ENCODE results near the gene DIO2. TPM values are rescaled to one million over a fixed set of nuclear protein-coding genes. Genes with fewer than 3 reads are reported as not detected.

The DIO2 gene
- total RNA-seq, 1 experiment from 2014 or later, result 0.04 TPM

DNA sequence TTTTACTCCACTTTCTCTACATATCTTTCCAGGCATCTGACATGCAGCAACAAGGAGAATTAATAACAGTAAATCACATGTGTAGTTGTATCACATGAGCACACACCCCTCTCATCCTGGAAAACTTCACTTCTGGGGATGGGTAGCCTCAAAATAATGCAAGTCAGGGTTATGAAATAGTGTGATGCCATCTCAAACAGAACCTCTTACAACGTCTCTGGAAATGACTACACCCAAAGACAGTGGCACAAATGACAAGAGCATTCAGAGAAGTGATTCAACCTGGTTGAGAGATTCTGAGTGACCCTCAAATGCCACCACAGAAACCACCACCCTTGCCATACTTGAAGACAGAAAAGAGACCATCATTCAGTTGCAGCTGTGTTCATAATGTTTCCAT is 2.8 kb downstream of the DIO2 start (continued):
- no peak for TF ChIP-seq TCF7 (CRISPR knock-in tag; IDR thresholded peaks at IDR 0.05; ENCODE audit: low read depth)
- no peak for TF ChIP-seq GTF2I (CRISPR knock-in tag; conservative IDR thresholded peaks at IDR 0.05)
- TF ChIP-seq, protein P1, sequence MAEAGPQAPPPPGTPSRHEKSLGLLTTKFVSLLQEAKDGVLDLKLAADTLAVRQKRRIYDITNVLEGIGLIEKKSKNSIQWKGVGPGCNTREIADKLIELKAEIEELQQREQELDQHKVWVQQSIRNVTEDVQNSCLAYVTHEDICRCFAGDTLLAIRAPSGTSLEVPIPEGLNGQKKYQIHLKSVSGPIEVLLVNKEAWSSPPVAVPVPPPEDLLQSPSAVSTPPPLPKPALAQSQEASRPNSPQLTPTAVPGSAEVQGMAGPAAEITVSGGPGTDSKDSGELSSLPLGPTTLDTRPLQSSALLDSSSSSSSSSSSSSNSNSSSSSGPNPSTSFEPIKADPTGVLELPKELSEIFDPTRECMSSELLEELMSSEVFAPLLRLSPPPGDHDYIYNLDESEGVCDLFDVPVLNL (CRISPR knock-in tag; IDR thresholded peaks at IDR 0.05; ENCODE audit: borderline replicate concordance, low read depth), result no peak
- TF ChIP-seq, protein P2, sequence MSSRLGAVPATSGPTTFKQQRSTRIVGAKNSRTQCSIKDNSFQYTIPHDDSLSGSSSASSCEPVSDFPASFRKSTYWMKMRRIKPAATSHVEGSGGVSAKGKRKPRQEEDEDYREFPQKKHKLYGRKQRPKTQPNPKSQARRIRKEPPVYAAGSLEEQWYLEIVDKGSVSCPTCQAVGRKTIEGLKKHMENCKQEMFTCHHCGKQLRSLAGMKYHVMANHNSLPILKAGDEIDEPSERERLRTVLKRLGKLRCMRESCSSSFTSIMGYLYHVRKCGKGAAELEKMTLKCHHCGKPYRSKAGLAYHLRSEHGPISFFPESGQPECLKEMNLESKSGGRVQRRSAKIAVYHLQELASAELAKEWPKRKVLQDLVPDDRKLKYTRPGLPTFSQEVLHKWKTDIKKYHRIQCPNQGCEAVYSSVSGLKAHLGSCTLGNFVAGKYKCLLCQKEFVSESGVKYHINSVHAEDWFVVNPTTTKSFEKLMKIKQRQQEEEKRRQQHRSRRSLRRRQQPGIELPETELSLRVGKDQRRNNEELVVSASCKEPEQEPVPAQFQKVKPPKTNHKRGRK (CRISPR knock-in tag; IDR thresholded peaks at IDR 0.05; ENCODE audit: borderline replicate concordance), result no peak

- TF ChIP-seq FOXK1 (CRISPR knock-in tag; IDR thresholded peaks at IDR 0.05), result no peak
- TF ChIP-seq, protein P3, sequence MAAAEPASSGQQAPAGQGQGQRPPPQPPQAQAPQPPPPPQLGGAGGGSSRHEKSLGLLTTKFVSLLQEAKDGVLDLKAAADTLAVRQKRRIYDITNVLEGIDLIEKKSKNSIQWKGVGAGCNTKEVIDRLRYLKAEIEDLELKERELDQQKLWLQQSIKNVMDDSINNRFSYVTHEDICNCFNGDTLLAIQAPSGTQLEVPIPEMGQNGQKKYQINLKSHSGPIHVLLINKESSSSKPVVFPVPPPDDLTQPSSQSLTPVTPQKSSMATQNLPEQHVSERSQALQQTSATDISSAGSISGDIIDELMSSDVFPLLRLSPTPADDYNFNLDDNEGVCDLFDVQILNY (CRISPR knock-in tag; IDR thresholded peaks at IDR 0.05), result no peak
- TF ChIP-seq NFE2L1 (CRISPR knock-in tag; IDR thresholded peaks at IDR 0.05), result no peak
- TF ChIP-seq ZNF416 (CRISPR knock-in tag; IDR thresholded peaks at IDR 0.05), result no peak
- TF ChIP-seq ZNF423 (CRISPR knock-in tag; IDR thresholded peaks at IDR 0.05), result no peak
- TF ChIP-seq NR1H2 (CRISPR knock-in tag; IDR thresholded peaks at IDR 0.05), result no peak
- TF ChIP-seq, protein P2 (CRISPR knock-in tag; IDR thresholded peaks at IDR 0.05; ENCODE audit: borderline replicate concordance), result no peak
- no peak for TF ChIP-seq MLX (CRISPR knock-in tag; IDR thresholded peaks at IDR 0.05)
- no peak for TF ChIP-seq SMAD3 (CRISPR knock-in tag; IDR thresholded peaks at IDR 0.05; ENCODE audit: borderline replicate concordance)
- TF ChIP-seq NFYB (CRISPR knock-in tag; conservative IDR thresholded peaks at IDR 0.05; ENCODE audit: low read depth), result no peak
- no peak for TF ChIP-seq PRRX2 (CRISPR knock-in tag; IDR thresholded peaks at IDR 0.05)
- TF ChIP-seq CREB1 (CRISPR knock-in tag; IDR thresholded peaks at IDR 0.05), result no peak
- TF ChIP-seq, protein P4, sequence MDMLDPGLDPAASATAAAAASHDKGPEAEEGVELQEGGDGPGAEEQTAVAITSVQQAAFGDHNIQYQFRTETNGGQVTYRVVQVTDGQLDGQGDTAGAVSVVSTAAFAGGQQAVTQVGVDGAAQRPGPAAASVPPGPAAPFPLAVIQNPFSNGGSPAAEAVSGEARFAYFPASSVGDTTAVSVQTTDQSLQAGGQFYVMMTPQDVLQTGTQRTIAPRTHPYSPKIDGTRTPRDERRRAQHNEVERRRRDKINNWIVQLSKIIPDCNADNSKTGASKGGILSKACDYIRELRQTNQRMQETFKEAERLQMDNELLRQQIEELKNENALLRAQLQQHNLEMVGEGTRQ (CRISPR knock-in tag; IDR thresholded peaks at IDR 0.05), result no peak
- no peak for TF ChIP-seq GTF2I (CRISPR knock-in tag; conservative IDR thresholded peaks at IDR 0.05)
- no peak for TF ChIP-seq ZNF263 (CRISPR knock-in tag; IDR thresholded peaks at IDR 0.05; ENCODE audit: low read depth)
- TF ChIP-seq, protein P5, sequence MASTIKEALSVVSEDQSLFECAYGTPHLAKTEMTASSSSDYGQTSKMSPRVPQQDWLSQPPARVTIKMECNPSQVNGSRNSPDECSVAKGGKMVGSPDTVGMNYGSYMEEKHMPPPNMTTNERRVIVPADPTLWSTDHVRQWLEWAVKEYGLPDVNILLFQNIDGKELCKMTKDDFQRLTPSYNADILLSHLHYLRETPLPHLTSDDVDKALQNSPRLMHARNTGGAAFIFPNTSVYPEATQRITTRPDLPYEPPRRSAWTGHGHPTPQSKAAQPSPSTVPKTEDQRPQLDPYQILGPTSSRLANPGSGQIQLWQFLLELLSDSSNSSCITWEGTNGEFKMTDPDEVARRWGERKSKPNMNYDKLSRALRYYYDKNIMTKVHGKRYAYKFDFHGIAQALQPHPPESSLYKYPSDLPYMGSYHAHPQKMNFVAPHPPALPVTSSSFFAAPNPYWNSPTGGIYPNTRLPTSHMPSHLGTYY (CRISPR knock-in tag; IDR thresholded peaks at IDR 0.05), result no peak
- TF ChIP-seq, protein P6, sequence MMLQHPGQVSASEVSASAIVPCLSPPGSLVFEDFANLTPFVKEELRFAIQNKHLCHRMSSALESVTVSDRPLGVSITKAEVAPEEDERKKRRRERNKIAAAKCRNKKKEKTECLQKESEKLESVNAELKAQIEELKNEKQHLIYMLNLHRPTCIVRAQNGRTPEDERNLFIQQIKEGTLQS (CRISPR knock-in tag; conservative IDR thresholded peaks at IDR 0.05), result no peak
- no peak for TF ChIP-seq E2F1 (CRISPR knock-in tag; IDR thresholded peaks at IDR 0.05)
- Mint-ChIP-seq H3K9me3 (peaks cover 20% of the 10 kb centered on the region), H3K27me3 (ENCODE audit: low read depth) (peaks cover 5% of the 10 kb centered on the region), H3K4me3 (no peak overlapping the region), H3K4me1 (no peaks in the 10 kb centered on the region), H3K27ac (no peak overlapping the region), H3K36me3 (no peaks in the 10 kb centered on the region)
- ChIA-PET POLR2A (no interaction called here), CTCF (no interaction called here)
- no peak for DNase-seq (ENCODE audit: low spot score)
- no peak for ATAC-seq
These were observed 4.8 kb downstream of the DIO2 start for GRCh38 chr14:80206351-80207080.

All from WTC11 (cell line).